ENCODE measurements around the gene WDR1. TPM values are rescaled to one million over a fixed set of nuclear protein-coding genes. Genes with fewer than 3 reads are reported as not detected.

WDR1 gene
- total RNA-seq, 1 donor from 2014 or later: 157 TPM

- no peak for DNase-seq
- Histone ChIP-seq H3K36me3 (peaks cover 41% of the 10 kb centered on the region), H3K4me3 (peak overlapping the region; percentile 11)
These were observed 9.2 kb downstream of the WDR1 start for GRCh38 chr4:10107111-10108091.

GRCh38 chr4:10106421-10107039, 10.1 kb downstream of the WDR1 start:
- intact Hi-C loops (cut with micrococcal nuclease): no loop called here
- Histone ChIP-seq H3K27ac (replicated peaks) (peak overlapping the region; percentile 76), H3K4me1 (peaks cover 99% of the 10 kb centered on the region), H3K9me3 (replicated peaks) (no peaks in the 10 kb centered on the region), H3K4me3 (peak overlapping the region; percentile 11), H3K36me3 (peaks cover 44% of the 10 kb centered on the region), H3K27me3 (ENCODE audit: low read depth) (no peaks in the 10 kb centered on the region)
- DNase-seq: no peak
- TF ChIP-seq CTCF (IDR thresholded peaks at IDR 0.05; ENCODE audit: borderline replicate concordance): no peak

More at GRCh38 chr4:10107111-10108091, 9.2 kb downstream of the WDR1 start:
- no peak for TF ChIP-seq CTCF (IDR thresholded peaks at IDR 0.05; ENCODE audit: borderline replicate concordance)
- Histone ChIP-seq H3K27ac (replicated peaks) (peak overlapping the region; percentile 76), H3K27me3 (ENCODE audit: low read depth) (no peaks in the 10 kb centered on the region), H3K4me1 (peaks cover 99% of the 10 kb centered on the region), H3K9me3 (replicated peaks) (no peaks in the 10 kb centered on the region)
- intact Hi-C loops (cut with micrococcal nuclease): no loop called here

GRCh38 chr4:10105920-10106319, 10.7 kb downstream of the WDR1 start:
- Histone ChIP-seq H3K4me1 (peaks cover 99% of the 10 kb centered on the region), H3K9me3 (replicated peaks) (no peaks in the 10 kb centered on the region), H3K27me3 (ENCODE audit: low read depth) (no peaks in the 10 kb centered on the region), H3K36me3 (peaks cover 39% of the 10 kb centered on the region), H3K4me3 (peak overlapping the region; percentile 11), H3K27ac (replicated peaks) (peak overlapping the region; percentile 76)
- DNase-seq: no peak
- no peak for TF ChIP-seq CTCF (IDR thresholded peaks at IDR 0.05; ENCODE audit: borderline replicate concordance)
- intact Hi-C loops (cut with micrococcal nuclease): no loop called here

- H3K9me3 ChIP-seq (replicated peaks): no peaks in the 10 kb centered on the region
- DNase-seq: no peak
- no peak for TF ChIP-seq CTCF (IDR thresholded peaks at IDR 0.05; ENCODE audit: borderline replicate concordance)
- H3K27me3 ChIP-seq (ENCODE audit: low read depth): no peaks in the 10 kb centered on the region
- peaks cover 99% of the 10 kb centered on the region for H3K4me1 ChIP-seq
- intact Hi-C loops (cut with micrococcal nuclease): no loop called here
- H3K27ac ChIP-seq (replicated peaks): peak overlapping the region; percentile 76
- no peak overlapping the region for H3K4me3 ChIP-seq
- peaks cover 34% of the 10 kb centered on the region for H3K36me3 ChIP-seq
These were observed 11.2 kb downstream of the WDR1 start for GRCh38 chr4:10105421-10105820.

- H3K36me3 ChIP-seq: peaks cover 34% of the 10 kb centered on the region
These were observed 11.7 kb downstream of the WDR1 start for GRCh38 chr4:10104991-10105276.

More at GRCh38 chr4:10104991-10105276, 11.7 kb downstream of the WDR1 start:
- Histone ChIP-seq H3K4me3 (peak overlapping the region; percentile 4), H3K4me1 (peaks cover 99% of the 10 kb centered on the region), H3K9me3 (replicated peaks) (no peaks in the 10 kb centered on the region), H3K27ac (replicated peaks) (peak overlapping the region; percentile 76), H3K27me3 (ENCODE audit: low read depth) (no peaks in the 10 kb centered on the region)
- TF ChIP-seq CTCF (IDR thresholded peaks at IDR 0.05; ENCODE audit: borderline replicate concordance): no peak
- intact Hi-C loops (cut with micrococcal nuclease): no loop called here
- no peak for DNase-seq
